Ectodermal cell (in vitro differentiated cells): ENCODE results near the gene VEGFD.

Source experiments
- H3K27ac ChIP-seq: 2 replicates; pipeline ENCODE4 v1.7.0; 2013; ENCODE audit warnings: mild to moderate bottlenecking, low read depth, low read length; ENCODE audit not compliant: insufficient read depth, poor library complexity, severe bottlenecking
- H3K27me3 ChIP-seq: 2 replicates; pipeline ENCODE4 v1.7.0; 2013; ENCODE audit warnings: mild to moderate bottlenecking, low read length; ENCODE audit not compliant: insufficient read depth, control insufficient read depth, poor library complexity, severe bottlenecking
- H3K36me3 ChIP-seq: one replicate; pipeline ENCODE4 v1.7.0; 2013; ENCODE audit warnings: low read length; ENCODE audit not compliant: control insufficient read depth, insufficient read depth
- H3K4me1 ChIP-seq: one replicate; pipeline ENCODE4 v1.7.0; 2013; ENCODE audit warnings: low read length; ENCODE audit not compliant: control insufficient read depth, insufficient read depth
- H3K4me3 ChIP-seq: 2 replicates; pipeline ENCODE4 v1.7.0; 2013; ENCODE audit warnings: low read depth, low read length, control low read depth; ENCODE audit not compliant: insufficient read depth
- H3K9me3 ChIP-seq: 2 replicates; pipeline ENCODE4 v1.7.0; 2013; ENCODE audit warnings: mild to moderate bottlenecking, low read length, moderate library complexity; ENCODE audit not compliant: control insufficient read depth
- WGBS, 2 experiments: methylation state at CpG; one replicate each; pipeline ENCODE4 v1.1.7; 2013; ENCODE audit warnings: missing lambda C conversion rate in 2 of 2; 5-methylcytosine and 5-hydroxymethylcytosine counted together

The VEGFD gene

GRCh38 chrX:15405846-15406245 is 21.6 kb upstream of the VEGFD start:
- H3K27me3 ChIP-seq: no peaks in the 10 kb centered on the region
- WGBS, 2 experiments: 95 to 100% methylated on average over 1 to 3 of the region's 3 CpGs
- H3K36me3 ChIP-seq: no peaks in the 10 kb centered on the region
- H3K9me3 ChIP-seq: no peaks in the 10 kb centered on the region
- H3K4me1 ChIP-seq: no peaks in the 10 kb centered on the region
- H3K27ac ChIP-seq: no peak overlapping the region
- H3K4me3 ChIP-seq: no peak overlapping the region

GRCh38 chrX:15404401-15405096 is 20.3 kb upstream of the VEGFD start:
- H3K9me3 ChIP-seq: no peaks in the 10 kb centered on the region
- H3K4me1 ChIP-seq: no peaks in the 10 kb centered on the region
- no peak overlapping the region for H3K27ac ChIP-seq
- no peaks in the 10 kb centered on the region for H3K27me3 ChIP-seq
- no peaks in the 10 kb centered on the region for H3K36me3 ChIP-seq
- no peak overlapping the region for H3K4me3 ChIP-seq
- WGBS, 2 experiments: 82 to 89% methylated on average over 3 to 7 of the region's 7 CpGs

- Histone ChIP-seq H3K27ac (no peak overlapping the region), H3K36me3 (no peaks in the 10 kb centered on the region), H3K9me3 (no peaks in the 10 kb centered on the region), H3K4me3 (no peak overlapping the region), H3K4me1 (no peaks in the 10 kb centered on the region), H3K27me3 (no peaks in the 10 kb centered on the region)
- whole genome bisulfite sequencing, 2 experiments: 100% methylated on average over 2 of the region's 2 CpGs; no CpG with 5 or more reads in 1 of the 2 experiments
Observed at GRCh38 chrX:15401378-15401777, 17.2 kb upstream of the VEGFD start.

- WGBS, 2 experiments: 93 to 100% methylated on average over 2 to 3 of the region's 3 CpGs
- Histone ChIP-seq H3K4me3 (no peak overlapping the region), H3K9me3 (no peaks in the 10 kb centered on the region), H3K36me3 (no peaks in the 10 kb centered on the region), H3K4me1 (no peaks in the 10 kb centered on the region), H3K27ac (no peak overlapping the region), H3K27me3 (no peaks in the 10 kb centered on the region)
Observed at GRCh38 chrX:15399962-15400391, 15.8 kb upstream of the VEGFD start.

- no peak overlapping the region for H3K4me3 ChIP-seq
- H3K27ac ChIP-seq: no peak overlapping the region
- H3K27me3 ChIP-seq: no peaks in the 10 kb centered on the region
- no peaks in the 10 kb centered on the region for H3K9me3 ChIP-seq
- H3K4me1 ChIP-seq: no peaks in the 10 kb centered on the region
- H3K36me3 ChIP-seq: no peaks in the 10 kb centered on the region
Observed at GRCh38 chrX:15398874-15399273, 14.7 kb upstream of the VEGFD start.

GRCh38 chrX:15395789-15396188 is 11.6 kb upstream of the VEGFD start:
- Histone ChIP-seq H3K27ac (no peak overlapping the region), H3K4me3 (no peak overlapping the region), H3K36me3 (no peaks in the 10 kb centered on the region), H3K27me3 (no peaks in the 10 kb centered on the region), H3K9me3 (no peaks in the 10 kb centered on the region), H3K4me1 (no peaks in the 10 kb centered on the region)
- WGBS, 2 experiments: 90 to 92% methylated on average over 2 of the region's 2 CpGs

GRCh38 chrX:15391850-15392249 is 7.6 kb upstream of the VEGFD start:
- Histone ChIP-seq H3K4me3 (no peak overlapping the region), H3K4me1 (no peaks in the 10 kb centered on the region), H3K36me3 (no peaks in the 10 kb centered on the region), H3K27ac (no peak overlapping the region), H3K9me3 (no peaks in the 10 kb centered on the region), H3K27me3 (no peaks in the 10 kb centered on the region)
- 50 to 75% methylated on average over 2 to 3 of the region's 4 CpGs for WGBS, 2 experiments

- Histone ChIP-seq H3K27ac (no peak overlapping the region), H3K4me3 (no peak overlapping the region), H3K27me3 (no peaks in the 10 kb centered on the region), H3K9me3 (no peaks in the 10 kb centered on the region), H3K4me1 (no peaks in the 10 kb centered on the region), H3K36me3 (no peaks in the 10 kb centered on the region)
- WGBS, 2 experiments: 76 to 82% methylated on average over 6 to 7 of the region's 8 CpGs
Observed at GRCh38 chrX:15382813-15383212, 1.4 kb downstream of the VEGFD start.

GRCh38 chrX:15376956-15377355 is 7.3 kb downstream of the VEGFD start:
- H3K27ac ChIP-seq: no peak overlapping the region
- H3K4me1 ChIP-seq: no peaks in the 10 kb centered on the region
- 100% methylated on average over 1 of the region's 1 CpG; no CpG with 5 or more reads in 1 of the 2 experiments for WGBS, 2 experiments
- H3K36me3 ChIP-seq: no peaks in the 10 kb centered on the region
- H3K4me3 ChIP-seq: no peak overlapping the region
- H3K27me3 ChIP-seq: no peaks in the 10 kb centered on the region
- H3K9me3 ChIP-seq: no peaks in the 10 kb centered on the region

GRCh38 chrX:15373976-15374375 is 10.2 kb downstream of the VEGFD start:
- Histone ChIP-seq H3K4me3 (no peak overlapping the region), H3K27me3 (no peaks in the 10 kb centered on the region), H3K9me3 (no peaks in the 10 kb centered on the region), H3K36me3 (no peaks in the 10 kb centered on the region), H3K4me1 (no peaks in the 10 kb centered on the region), H3K27ac (no peak overlapping the region)
- WGBS, 2 experiments: 85% methylated on average over 3 of the region's 3 CpGs; no CpG with 5 or more reads in 1 of the 2 experiments
